ENCODE results near the gene CCL24.

DNA sequence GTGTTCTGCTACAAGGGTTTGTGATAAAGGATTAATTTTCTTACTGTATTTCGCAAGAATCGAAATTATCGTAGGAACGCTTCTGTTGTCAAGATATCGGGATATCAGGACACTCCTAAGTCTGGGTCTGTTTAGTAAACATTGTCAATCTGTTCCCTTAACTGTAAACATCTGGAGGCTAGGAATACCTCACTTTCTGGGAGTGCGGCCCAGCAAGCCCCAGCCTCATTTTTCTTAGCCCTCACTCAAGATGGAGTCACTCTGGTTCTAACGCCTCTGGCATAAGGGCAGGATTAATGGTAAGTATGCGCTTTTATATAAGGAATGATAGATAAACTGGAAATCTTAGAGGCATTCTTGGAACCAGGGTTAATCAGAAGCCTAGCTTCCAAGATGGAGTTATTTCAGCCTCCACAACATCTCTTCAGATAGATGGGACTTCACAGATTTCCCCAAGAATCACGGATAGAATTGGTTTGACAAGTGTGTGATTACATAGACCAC lies 30.1 kb upstream of the CCL24 start:
- TF ChIP-seq POLR2A (IDR thresholded peaks at IDR 0.05): no peak
- TF ChIP-seq EP300 (IDR thresholded peaks at IDR 0.05): no peak
- TF ChIP-seq, protein P1, sequence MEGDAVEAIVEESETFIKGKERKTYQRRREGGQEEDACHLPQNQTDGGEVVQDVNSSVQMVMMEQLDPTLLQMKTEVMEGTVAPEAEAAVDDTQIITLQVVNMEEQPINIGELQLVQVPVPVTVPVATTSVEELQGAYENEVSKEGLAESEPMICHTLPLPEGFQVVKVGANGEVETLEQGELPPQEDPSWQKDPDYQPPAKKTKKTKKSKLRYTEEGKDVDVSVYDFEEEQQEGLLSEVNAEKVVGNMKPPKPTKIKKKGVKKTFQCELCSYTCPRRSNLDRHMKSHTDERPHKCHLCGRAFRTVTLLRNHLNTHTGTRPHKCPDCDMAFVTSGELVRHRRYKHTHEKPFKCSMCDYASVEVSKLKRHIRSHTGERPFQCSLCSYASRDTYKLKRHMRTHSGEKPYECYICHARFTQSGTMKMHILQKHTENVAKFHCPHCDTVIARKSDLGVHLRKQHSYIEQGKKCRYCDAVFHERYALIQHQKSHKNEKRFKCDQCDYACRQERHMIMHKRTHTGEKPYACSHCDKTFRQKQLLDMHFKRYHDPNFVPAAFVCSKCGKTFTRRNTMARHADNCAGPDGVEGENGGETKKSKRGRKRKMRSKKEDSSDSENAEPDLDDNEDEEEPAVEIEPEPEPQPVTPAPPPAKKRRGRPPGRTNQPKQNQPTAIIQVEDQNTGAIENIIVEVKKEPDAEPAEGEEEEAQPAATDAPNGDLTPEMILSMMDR (IDR thresholded peaks at IDR 0.05): no peak
- no peak for TF ChIP-seq POLR2AphosphoS5 (IDR thresholded peaks at IDR 0.05)
